NCI-H2081 treated with DMSO at 0.1 percent for 48 hours (cell line): ENCODE results near the gene GPC4.

Source experiments
- DNase-seq: peaks from one replicate; lab custom pipeline; 2025; lab: John Stamatoyannopoulos, UW

The GPC4 gene

GRCh38 chrX:133415276-133416105 is at the start of gene GPC4:
Gene GPC4, minus strand, starts transcription at chrX:133415489. Its CDS starts 524 bp downstream, at chrX:133414965.
- DNase-seq, result no peak

- DNase-seq, result no peak
Measured at GRCh38 chrX:133461231-133461630, 45.9 kb upstream of the GPC4 start.

- DNase-seq, result no peak
Measured at GRCh38 chrX:133454924-133455323, 39.6 kb upstream of the GPC4 start.

- no peak for DNase-seq
Measured at GRCh38 chrX:133454491-133454914, 39.2 kb upstream of the GPC4 start.

- DNase-seq, result no peak
Measured at GRCh38 chrX:133448512-133449076, 33.3 kb upstream of the GPC4 start.

GRCh38 chrX:133444952-133445831 is 29.9 kb upstream of the GPC4 start:
- no peak for DNase-seq

GRCh38 chrX:133444196-133444595 is 28.9 kb upstream of the GPC4 start:
- no peak for DNase-seq

GRCh38 chrX:133440797-133441163 is 25.5 kb upstream of the GPC4 start:
- DNase-seq, result no peak

- DNase-seq, result no peak
Measured at GRCh38 chrX:133440081-133440796, 24.9 kb upstream of the GPC4 start.

- DNase-seq, result no peak
Measured at GRCh38 chrX:133437766-133438165, 22.5 kb upstream of the GPC4 start.

- no peak for DNase-seq
Measured at GRCh38 chrX:133437356-133437755, 22.1 kb upstream of the GPC4 start.

GRCh38 chrX:133435544-133436124 is 20.3 kb upstream of the GPC4 start:
- no peak for DNase-seq

- DNase-seq, result no peak
Measured at GRCh38 chrX:133434197-133434820, 19.0 kb upstream of the GPC4 start.

- no peak for DNase-seq
Measured at GRCh38 chrX:133419911-133420310, 4.6 kb upstream of the GPC4 start.

GRCh38 chrX:133418588-133418987 is 3.3 kb upstream of the GPC4 start:
- no peak for DNase-seq

- no peak for DNase-seq
Measured at GRCh38 chrX:133417364-133417763, 2.1 kb upstream of the GPC4 start.

- DNase-seq, result no peak
Measured at GRCh38 chrX:133414406-133415275, 648 bp downstream of the GPC4 start.

GRCh38 chrX:133413218-133413925 is 1.9 kb downstream of the GPC4 start:
- DNase-seq, result no peak

- DNase-seq, result no peak
Measured at GRCh38 chrX:133412665-133413064, 2.6 kb downstream of the GPC4 start.

- DNase-seq, result no peak
Measured at GRCh38 chrX:133412246-133412645, 3.0 kb downstream of the GPC4 start.
